Hepatocyte (in vitro differentiated cells): ENCODE data around the gene ADAMTS8.

Experiments
- EZH2phosphoT487 ChIP-seq: fragments of 200-600 bp; sonication (generic); IDR thresholded peaks from one replicate; pipeline ENCODE4 v1.6.1; 2018; ENCODE audit warnings: antibody characterized with exemption, mild to moderate bottlenecking, low read depth, moderate library complexity; ENCODE audit not compliant: unreplicated experiment, severe bottlenecking
- TF ChIP-seq, protein P1 (sequence below): fragments of 200-600 bp; sonication (generic); IDR thresholded peaks from 2 replicates; pipeline ENCODE4 v1.5.1; 2016; ENCODE audit warnings: antibody characterized with exemption, mild to moderate bottlenecking; ENCODE audit not compliant: poor library complexity

DNA sequence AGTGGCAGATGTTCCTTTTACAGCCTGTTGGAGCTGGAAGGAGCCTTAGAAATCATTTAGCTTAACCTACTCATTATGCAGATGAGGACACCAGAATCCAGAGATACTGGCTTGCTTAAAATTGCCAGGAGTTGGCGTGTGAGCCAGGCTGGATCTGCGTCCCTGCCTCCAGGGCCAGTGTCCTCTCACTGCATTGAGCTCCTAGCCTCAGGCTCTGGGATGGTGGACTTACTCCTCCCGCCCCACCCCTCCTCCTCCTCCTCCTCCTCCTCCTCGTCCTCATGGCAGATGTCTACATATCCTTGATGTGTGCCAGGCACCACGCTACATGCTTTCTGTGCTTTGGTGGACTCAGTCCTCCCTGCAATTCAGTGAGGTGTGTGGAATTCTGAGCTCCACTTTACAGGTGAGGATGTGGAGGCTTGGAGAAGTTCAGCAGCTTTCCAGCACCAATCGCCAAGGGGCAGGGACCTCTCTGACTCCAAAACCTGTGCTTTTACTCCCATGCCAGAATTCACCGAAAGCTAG is 44.1 kb upstream of the ADAMTS8 start:
- TF ChIP-seq, protein P1, sequence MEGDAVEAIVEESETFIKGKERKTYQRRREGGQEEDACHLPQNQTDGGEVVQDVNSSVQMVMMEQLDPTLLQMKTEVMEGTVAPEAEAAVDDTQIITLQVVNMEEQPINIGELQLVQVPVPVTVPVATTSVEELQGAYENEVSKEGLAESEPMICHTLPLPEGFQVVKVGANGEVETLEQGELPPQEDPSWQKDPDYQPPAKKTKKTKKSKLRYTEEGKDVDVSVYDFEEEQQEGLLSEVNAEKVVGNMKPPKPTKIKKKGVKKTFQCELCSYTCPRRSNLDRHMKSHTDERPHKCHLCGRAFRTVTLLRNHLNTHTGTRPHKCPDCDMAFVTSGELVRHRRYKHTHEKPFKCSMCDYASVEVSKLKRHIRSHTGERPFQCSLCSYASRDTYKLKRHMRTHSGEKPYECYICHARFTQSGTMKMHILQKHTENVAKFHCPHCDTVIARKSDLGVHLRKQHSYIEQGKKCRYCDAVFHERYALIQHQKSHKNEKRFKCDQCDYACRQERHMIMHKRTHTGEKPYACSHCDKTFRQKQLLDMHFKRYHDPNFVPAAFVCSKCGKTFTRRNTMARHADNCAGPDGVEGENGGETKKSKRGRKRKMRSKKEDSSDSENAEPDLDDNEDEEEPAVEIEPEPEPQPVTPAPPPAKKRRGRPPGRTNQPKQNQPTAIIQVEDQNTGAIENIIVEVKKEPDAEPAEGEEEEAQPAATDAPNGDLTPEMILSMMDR, result no peak
- no peak for TF ChIP-seq EZH2phosphoT487
